K562 (cell line): ENCODE results near the gene REEP6. TPM values are rescaled to one million over a fixed set of nuclear protein-coding genes. Genes with fewer than 3 reads are reported as not detected.

ENCODE experiments used
- C11orf30 ChIP-seq: fragments of 450-650 bp; IDR thresholded peaks from 2 replicates; pipeline ENCODE4 v1.6.1; 2016; ENCODE audit warnings: low read depth, mild to moderate bottlenecking
- CUX1 ChIP-seq: fragments of 200-800 bp; sonication (Bioruptor generic); IDR thresholded peaks from 2 replicates; pipeline ENCODE4 v1.6.1; 2016; ENCODE audit warnings: missing genetic modification characterization, missing compliant biosample characterization
- ELF1 ChIP-seq: fragments of 200-800 bp; sonication (Bioruptor generic); IDR thresholded peaks from 2 replicates; pipeline ENCODE4 v1.6.1; 2016; ENCODE audit warnings: missing genetic modification characterization, missing compliant biosample characterization
- ETV5 ChIP-seq: sonication (generic); formaldehyde crosslinking; IDR thresholded peaks from 2 replicates; pipeline ENCODE4 v1.4.0; 2020; ENCODE audit warnings: low read depth, mild to moderate bottlenecking, missing genetic modification reagents
- LARP7 ChIP-seq: fragments of 450-650 bp; IDR thresholded peaks from 2 replicates; pipeline ENCODE4 v1.6.1; 2016
- MAFG ChIP-seq: fragments of 450-650 bp; conservative IDR thresholded peaks from 2 replicates; pipeline ENCODE4 v1.6.1; 2016; ENCODE audit warnings: missing genetic modification characterization, missing compliant biosample characterization
- MAX ChIP-seq: sonication (generic); formaldehyde crosslinking; IDR thresholded peaks from 2 replicates; pipeline ENCODE4 v1.9.0; 2022; ENCODE audit warnings: mild to moderate bottlenecking, missing genetic modification reagents
- MXI1 ChIP-seq: IDR thresholded peaks from 2 replicates; pipeline ENCODE4 v1.6.1; 2011; ENCODE audit warnings: low read depth, mild to moderate bottlenecking, improper control_type of control experiment, low read length
- NKRF ChIP-seq: fragments of 450-650 bp; IDR thresholded peaks from 2 replicates; pipeline ENCODE4 v1.6.1; 2016; ENCODE audit warnings: borderline replicate concordance
- PKNOX1 ChIP-seq: fragments of 450-650 bp; IDR thresholded peaks from 2 replicates; pipeline ENCODE4 v1.6.1; 2016
- RNF219 ChIP-seq: fragments of 250-450 bp; sonication (Bioruptor Pico); IDR thresholded peaks from 2 replicates; pipeline ENCODE4 v1.5.0; 2022; ENCODE audit warnings: mild to moderate bottlenecking
- SIN3A ChIP-seq, 2 experiments: fragments of 150-350 bp in 1 of 2; IDR thresholded peaks; 2 replicates each; pipeline ENCODE4 v1.6.1; 2011 to 2016; ENCODE audit warnings: borderline replicate concordance in 2 of 2, low read depth in 2 of 2, low read length in 2 of 2, mild to moderate bottlenecking in 2 of 2, moderate library complexity in 2 of 2; ENCODE audit not compliant: control insufficient read depth in 1 of 2
- SREBF2 ChIP-seq: sonication (generic); formaldehyde crosslinking; IDR thresholded peaks from 2 replicates; pipeline ENCODE4 v1.4.0; 2020; ENCODE audit warnings: mild to moderate bottlenecking, missing genetic modification reagents
- ZBTB17 ChIP-seq: fragments of 450-650 bp; formaldehyde crosslinking; IDR thresholded peaks from 2 replicates; pipeline ENCODE4 v1.4.0; 2020; ENCODE audit warnings: mild to moderate bottlenecking
- ZNF197 ChIP-seq: fragments of 200-800 bp; sonication (Bioruptor generic); IDR thresholded peaks from 2 replicates; pipeline ENCODE4 v1.6.1; 2016; ENCODE audit warnings: low read depth, missing genetic modification characterization, missing compliant biosample characterization
- polyA plus RNA-seq, 8 experiments: library from polyadenylated mRNA; depleted of rRNA in 4 of 8; stranded (reverse) in 5 of 8; unstranded in 3 of 8; fragments of >200 nt; fragmentation: Nextera tagmentation in 2 of 8; fragmentation: Illumina TruSeq in 1 of 8; extraction: Ambion mirVana in 2 of 8; extraction: Trizol in 1 of 8; gene quantifications; 2 replicates each; pipeline versions ENCODE4 v1.2.1 to v1.2.3, GENCODE V29; 2011 to 2014; ENCODE audit warnings: inconsistent platforms in 1 of 8, missing spikeins in 1 of 8
- total RNA-seq, 7 experiments: library from RNA; depleted of rRNA in 6 of 7; stranded (reverse); fragments of >200 nt in 6 of 7; fragmentation: Illumina TruSeq in 2 of 7; extraction: Trizol in 2 of 7; gene quantifications; 2 replicates each; pipeline versions ENCODE4 v1.2.1 to v1.2.3, GENCODE V29; 2011 to 2021; ENCODE audit warnings: low replicate concordance in 1 of 7

REEP6 gene
- total and polyA plus RNA-seq, 9 of the 15 experiments (the other 6 are each of a cell fraction or from before 2014, with no cell fraction given), result 1.2 to 64.2 (median 12.7) TPM

- TF ChIP-seq RNF219, result no peak
- peak; percentile 93 for TF ChIP-seq MAX
- TF ChIP-seq ZNF197 (CRISPR knock-in tag), result no peak
- TF ChIP-seq CUX1, result no peak
- peak; percentile 97 for TF ChIP-seq PKNOX1
- peak; percentile 77; the same call in 1 of the 2 replicates for TF ChIP-seq ZBTB17 (CRISPR knock-in tag)
- TF ChIP-seq ELF1 (tag), result peak; percentile 95
- TF ChIP-seq ETV5 (CRISPR knock-in tag), result peak; percentile 98
- TF ChIP-seq C11orf30, result peak; percentile 67; the same call in 1 of the 2 replicates
- TF ChIP-seq MXI1, result peak; percentile 66; the same call in 1 of the 2 replicates
- TF ChIP-seq LARP7, result no peak
- TF ChIP-seq MAFG (tag), result no peak
- TF ChIP-seq NKRF, result peak; percentile 84; the same call in 1 of the 2 replicates
- TF ChIP-seq SIN3A (IDR thresholded peaks at IDR 0.05; ENCODE audit: borderline replicate concordance in 2 of 2, control insufficient read depth in 1 of 2, low read depth in 2 of 2, low read length in 2 of 2), result peak; percentile 22 to 50; a peak in 2 of 4 replicates
- TF ChIP-seq SREBF2 (CRISPR knock-in tag), result no peak
Observed at GRCh38 chr19:1478934-1479707, 11.9 kb upstream of the REEP6 start, which contains the start of gene C19orf25 (continued).
